Right ventricle myocardium inferior (tissue), 1 donor: ENCODE results near the gene PNLIPRP3. TPM values are rescaled to one million over a fixed set of nuclear protein-coding genes. Genes with fewer than 3 reads are reported as not detected.

ENCODE experiments used
- ATAC-seq: fragments of 200-7000 bp; cut with Tn5 transposase; one replicate; pipeline ENCODE4 v1.9.1; 2020; ENCODE audit warnings: mild to moderate bottlenecking, moderate library complexity
- DNase-seq: peaks from one replicate; pipeline ENCODE4 v3.0.0; 2021; ENCODE audit errors: missing footprints
- intact Hi-C: fragments of 100-400 bp; cut with DNase I; formaldehyde crosslinking; loops from one replicate; pipeline ENCODE4 v1.11.0; 2022
- total RNA-seq: library from RNA; stranded (reverse); fragmentation: NEBNext Ultra II Directional; extraction: Animal tissue kit (Norgen Biotek cat#: 25700); gene quantifications from one replicate; pipeline ENCODE4 v1.2.1, GENCODE V29; 2021
- donor health status: DM: no; HTN: yes; CAD: no; lungs with severe emphysema.

PNLIPRP3 gene
- total RNA-seq, 1 donor from 2014 or later, result not detected

DNA sequence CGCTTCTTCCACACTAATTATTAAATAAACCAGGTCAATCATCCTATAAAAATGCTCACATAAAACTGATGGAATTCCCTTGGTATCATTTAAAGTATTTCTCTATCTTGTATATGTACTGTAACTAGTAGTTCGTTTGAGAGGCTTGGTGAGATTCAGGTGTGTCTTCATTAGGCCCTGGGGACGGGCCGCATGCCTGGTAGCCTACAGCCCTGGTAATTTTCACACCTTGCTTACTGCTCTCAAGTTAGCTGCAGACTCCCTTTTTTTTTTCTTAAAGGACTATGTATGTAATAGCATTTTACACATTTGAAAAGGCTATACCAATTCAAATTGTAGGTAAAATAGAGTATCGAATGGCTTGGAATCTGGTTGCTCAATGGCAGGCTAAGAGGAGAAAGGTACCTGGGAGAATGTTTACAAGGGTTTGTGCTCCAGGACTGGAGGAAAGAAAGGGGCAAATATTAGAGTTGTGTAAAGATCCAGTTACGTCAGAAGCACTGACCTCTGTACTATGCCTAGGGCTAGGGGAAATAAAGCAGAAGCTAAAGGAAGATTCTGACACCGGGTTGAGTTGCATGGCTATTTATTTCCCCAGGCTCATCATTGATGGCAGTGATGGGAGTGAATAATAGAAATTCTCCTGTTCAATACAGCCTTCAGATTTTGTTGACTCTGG lies 59.3 kb downstream of the PNLIPRP3 start:
- no peak for DNase-seq
- intact Hi-C loops, result no loop called here
- ATAC-seq, result no peak

DNA sequence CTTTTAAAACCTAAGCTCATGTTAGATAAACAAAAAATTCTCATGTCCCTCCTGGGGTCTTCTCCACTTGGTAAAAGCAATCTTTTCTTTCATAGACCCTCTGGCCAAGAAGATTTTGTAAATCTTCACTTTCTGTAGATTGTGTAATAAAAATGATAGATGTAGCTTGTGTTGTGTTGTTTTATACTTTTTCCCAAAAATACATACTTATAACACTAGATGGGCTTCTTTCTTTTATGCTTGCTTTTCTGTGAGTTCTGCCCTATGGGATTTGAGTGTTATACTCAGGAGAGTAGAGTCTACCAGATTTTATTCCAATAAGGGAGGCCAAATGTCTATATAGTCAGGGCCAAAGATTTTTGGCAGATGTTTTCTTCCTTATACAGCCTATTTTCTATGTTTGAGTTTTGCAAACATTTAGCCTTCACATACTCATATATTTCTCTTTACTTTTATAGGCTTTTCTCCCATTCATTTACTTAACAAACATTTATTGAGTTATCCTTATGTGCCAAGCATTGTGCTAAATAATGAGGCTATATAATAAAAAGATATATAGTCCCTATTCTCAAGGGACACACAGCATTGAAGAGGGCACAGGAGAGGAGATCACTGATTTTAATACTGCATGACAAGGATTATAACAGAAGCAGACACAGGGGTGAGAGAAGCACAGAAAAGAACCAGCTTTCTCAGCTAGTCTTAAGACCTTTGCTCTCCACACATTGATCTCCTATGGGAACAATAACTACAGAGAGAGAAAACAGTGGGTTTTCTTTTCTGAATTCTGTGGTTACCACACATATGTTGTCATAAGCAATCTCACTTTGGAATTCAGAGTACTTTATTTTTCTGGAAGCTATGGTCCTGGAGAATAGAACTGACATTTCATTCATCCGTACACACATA lies 60.1 kb downstream of the PNLIPRP3 start:
- ATAC-seq (no peak), DNase-seq (no peak)
- intact Hi-C loops, result no loop called here

DNA sequence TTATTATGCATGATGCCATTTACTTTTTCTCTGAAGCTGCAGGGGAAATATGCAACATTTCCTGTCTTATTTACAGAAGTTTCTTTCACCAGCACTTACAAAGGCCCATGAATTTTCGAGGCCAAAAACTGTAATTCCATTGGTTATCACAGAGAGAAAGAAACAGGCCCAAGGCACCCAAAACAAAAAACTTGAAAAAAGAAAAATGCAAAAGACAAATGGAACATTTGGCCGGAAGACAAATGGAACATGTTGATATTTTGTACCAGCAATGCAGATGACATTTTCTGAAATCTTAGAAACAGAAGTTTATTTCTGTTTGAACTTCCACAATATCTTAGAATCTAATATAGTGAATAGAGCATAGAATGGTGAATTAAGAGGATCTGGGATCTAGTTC lies 61.8 kb downstream of the PNLIPRP3 start:
- ATAC-seq (no peak), DNase-seq (no peak)
- intact Hi-C loops, result no loop called here

- no peak for ATAC-seq
- intact Hi-C loops, result no loop called here
Measured at GRCh38 chr10:116490028-116490662, 62.5 kb downstream of the PNLIPRP3 start.

GRCh38 chr10:116504786-116505185 lies 77.1 kb downstream of the PNLIPRP3 start:
- intact Hi-C loops, result no loop called here
- no peak for ATAC-seq
- DNase-seq, result no peak

More at GRCh38 chr10:116490028-116490662, 62.5 kb downstream of the PNLIPRP3 start:
- no peak for DNase-seq

GRCh38 chr10:116510565-116510964 lies 82.9 kb downstream of the PNLIPRP3 start:
- ATAC-seq, result no peak
- intact Hi-C loops, result no loop called here
- DNase-seq, result no peak

DNA sequence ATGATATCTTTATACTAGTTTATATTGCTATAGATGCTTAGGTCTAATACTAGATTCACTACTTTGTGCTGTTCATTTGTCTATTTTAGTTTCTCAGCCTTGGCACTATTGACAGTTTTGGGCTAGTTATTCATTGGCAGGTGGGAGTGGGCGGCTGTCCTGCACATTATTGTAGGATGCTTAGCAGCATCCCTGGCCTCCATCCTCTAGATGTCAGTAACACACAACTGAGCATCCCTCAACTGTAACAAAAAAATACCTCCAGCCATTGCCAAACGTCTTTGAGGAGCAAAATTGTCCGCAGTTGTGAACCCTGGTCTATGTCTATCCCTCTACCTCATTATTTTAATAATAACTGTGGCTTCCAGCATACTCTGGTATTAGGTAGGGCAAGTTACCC lies 83.7 kb downstream of the PNLIPRP3 start:
- DNase-seq, result no peak
- no peak for ATAC-seq
- intact Hi-C loops, result no loop called here

GRCh38 chr10:116521424-116522290 lies 94.0 kb downstream of the PNLIPRP3 start:
- no peak for DNase-seq
- intact Hi-C loops, result no loop called here

DNA sequence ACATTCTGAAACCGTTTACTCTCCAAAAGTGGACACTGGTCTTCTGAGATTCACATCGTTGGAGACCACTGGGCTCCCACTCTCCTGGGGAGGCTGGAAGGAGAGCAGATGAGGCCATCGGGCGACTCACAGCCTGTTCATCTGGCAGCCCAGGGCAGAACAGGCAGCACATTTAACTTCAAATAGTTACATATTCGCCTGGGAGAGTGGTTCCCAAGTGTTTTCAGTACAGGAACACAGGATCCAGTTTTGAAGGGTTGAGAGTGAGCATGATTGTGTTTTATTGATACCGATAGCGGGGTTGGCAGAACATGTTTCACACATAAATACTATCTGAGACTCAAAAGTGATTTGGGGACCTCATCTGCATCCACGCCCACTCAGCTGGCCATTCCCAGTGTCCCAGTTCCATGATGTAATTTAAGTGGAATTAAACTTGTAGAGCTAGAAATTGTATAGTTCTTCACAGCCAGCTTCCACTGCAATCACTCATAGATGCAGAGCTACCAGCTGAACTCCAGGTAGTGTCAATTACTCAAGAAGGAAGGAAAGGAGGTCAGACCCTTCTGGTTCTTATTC lies 95.2 kb downstream of the PNLIPRP3 start:
- ATAC-seq (no peak), DNase-seq (no peak)
- intact Hi-C loops, result no loop called here

More at GRCh38 chr10:116521424-116522290, 94.0 kb downstream of the PNLIPRP3 start:
- no peak for ATAC-seq

GRCh38 chr10:116524736-116525135 lies 97.1 kb downstream of the PNLIPRP3 start:
- intact Hi-C loops, result no loop called here
- no peak for ATAC-seq
- no peak for DNase-seq

DNA sequence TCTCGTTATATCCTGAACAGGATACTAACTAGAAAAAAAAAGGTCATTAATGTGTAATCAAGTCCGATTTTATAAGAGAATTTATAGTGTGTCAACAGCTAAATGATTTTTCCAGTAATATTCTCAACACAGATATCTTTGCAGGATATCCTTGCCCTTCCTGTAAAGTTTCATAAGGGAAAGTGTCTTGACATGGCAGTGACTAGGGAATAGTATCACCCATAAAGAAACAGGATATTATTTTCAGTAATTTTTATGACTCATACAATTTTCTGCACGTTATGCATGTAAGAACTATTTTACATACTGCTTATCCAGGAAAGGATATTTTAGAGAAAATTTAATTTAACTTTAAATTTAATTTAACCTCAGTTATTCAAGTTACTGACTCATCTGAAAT lies 98.6 kb downstream of the PNLIPRP3 start:
- intact Hi-C loops, result no loop called here
- ATAC-seq, result no peak
- no peak for DNase-seq

Other genes with a start within 250 kb of the PNLIPRP3 start
- gene GFRA1, start 154.6 kb upstream of the PNLIPRP3 start, total RNA-seq, result 7.3 TPM
- gene CCDC172, start 103.4 kb upstream of the PNLIPRP3 start, total RNA-seq, result not detected
- not detected for gene PNLIP, start 118.1 kb downstream of the PNLIPRP3 start, total RNA-seq
- gene PNLIPRP1, start 163.1 kb downstream of the PNLIPRP3 start, total RNA-seq, result not detected
- not detected for gene PNLIPRP2, start 193.1 kb downstream of the PNLIPRP3 start, total RNA-seq